ENCODE data around the gene DNAJA1.

The DNAJA1 gene

GRCh38 chr9:33025572-33026342 lies 684 bp downstream of the DNAJA1 start:
- no peak for DNase-seq (ENCODE audit: low read depth, low spot score)
- H3K27ac ChIP-seq = peak overlapping the region; percentile 71

- no peak overlapping the region for H3K27ac ChIP-seq
- no peak for DNase-seq (ENCODE audit: low read depth, low spot score)
These were observed 4.2 kb downstream of the DNAJA1 start for GRCh38 chr9:33029231-33029786.

GRCh38 chr9:33030285-33030684 lies 5.2 kb downstream of the DNAJA1 start:
- no peak overlapping the region for H3K27ac ChIP-seq
- DNase-seq (ENCODE audit: low read depth, low spot score) = no peak

GRCh38 chr9:33032292-33032691 lies 7.2 kb downstream of the DNAJA1 start:
- H3K27ac ChIP-seq = no peak overlapping the region

GRCh38 chr9:33032865-33033264 lies 7.8 kb downstream of the DNAJA1 start:
- H3K27ac ChIP-seq = no peak overlapping the region
- no peak for DNase-seq (ENCODE audit: low read depth, low spot score)

More at GRCh38 chr9:33032292-33032691, 7.2 kb downstream of the DNAJA1 start:
- no peak for DNase-seq (ENCODE audit: low read depth, low spot score)

GRCh38 chr9:33040792-33041431 lies 15.8 kb downstream of the DNAJA1 start:
- H3K27ac ChIP-seq = no peak overlapping the region
- DNase-seq (ENCODE audit: low read depth, low spot score) = no peak

- H3K27ac ChIP-seq = peak overlapping the region; percentile 15
- DNase-seq (ENCODE audit: low read depth, low spot score) = no peak
These were observed 16.5 kb downstream of the DNAJA1 start for GRCh38 chr9:33041432-33042188.

- H3K27ac ChIP-seq = no peak overlapping the region
- no peak for DNase-seq (ENCODE audit: low read depth, low spot score)
These were observed 17.4 kb downstream of the DNAJA1 start for GRCh38 chr9:33042473-33042872.

GRCh38 chr9:33043671-33044070 lies 18.6 kb downstream of the DNAJA1 start:
- H3K27ac ChIP-seq = peak overlapping the region; percentile 76
- DNase-seq (ENCODE audit: low read depth, low spot score) = no peak

GRCh38 chr9:33044162-33044673 lies 19.1 kb downstream of the DNAJA1 start:
- peak overlapping the region; percentile 76 for H3K27ac ChIP-seq
- peak; percentile 56 for DNase-seq (ENCODE audit: low read depth, low spot score)

GRCh38 chr9:33044677-33045282 lies 19.7 kb downstream of the DNAJA1 start:
- H3K27ac ChIP-seq = peak overlapping the region; percentile 76
- DNase-seq (ENCODE audit: low read depth, low spot score) = no peak

GRCh38 chr9:33046061-33046460 lies 21.0 kb downstream of the DNAJA1 start:
- no peak for DNase-seq (ENCODE audit: low read depth, low spot score)
- H3K27ac ChIP-seq = no peak overlapping the region

- DNase-seq (ENCODE audit: low read depth, low spot score) = no peak
- no peak overlapping the region for H3K27ac ChIP-seq
These were observed 23.0 kb downstream of the DNAJA1 start for GRCh38 chr9:33048054-33048465.

- H3K27ac ChIP-seq = no peak overlapping the region
- no peak for DNase-seq (ENCODE audit: low read depth, low spot score)
These were observed 24.7 kb downstream of the DNAJA1 start for GRCh38 chr9:33049680-33050361.

- H3K27ac ChIP-seq = no peak overlapping the region
- DNase-seq (ENCODE audit: low read depth, low spot score) = no peak
These were observed 26.1 kb downstream of the DNAJA1 start for GRCh38 chr9:33051144-33051543.

- no peak overlapping the region for H3K27ac ChIP-seq
- no peak for DNase-seq (ENCODE audit: low read depth, low spot score)
These were observed 40.3 kb downstream of the DNAJA1 start for GRCh38 chr9:33065157-33066076.

GRCh38 chr9:33068991-33069390 lies 43.9 kb downstream of the DNAJA1 start:
- H3K27ac ChIP-seq = no peak overlapping the region
- no peak for DNase-seq (ENCODE audit: low read depth, low spot score)

Data from epithelial cell of prostate (primary cell).